ENCODE data around the gene INPP5E. TPM values are rescaled to one million over a fixed set of nuclear protein-coding genes. Genes with fewer than 3 reads are reported as not detected.
A peak's percentile ranks its signal among the peaks of the same experiment; 100 is the strongest.

INPP5E gene
- total RNA-seq, 2 experiments from 2014 or later: 13.9 to 14.8 TPM

DNA sequence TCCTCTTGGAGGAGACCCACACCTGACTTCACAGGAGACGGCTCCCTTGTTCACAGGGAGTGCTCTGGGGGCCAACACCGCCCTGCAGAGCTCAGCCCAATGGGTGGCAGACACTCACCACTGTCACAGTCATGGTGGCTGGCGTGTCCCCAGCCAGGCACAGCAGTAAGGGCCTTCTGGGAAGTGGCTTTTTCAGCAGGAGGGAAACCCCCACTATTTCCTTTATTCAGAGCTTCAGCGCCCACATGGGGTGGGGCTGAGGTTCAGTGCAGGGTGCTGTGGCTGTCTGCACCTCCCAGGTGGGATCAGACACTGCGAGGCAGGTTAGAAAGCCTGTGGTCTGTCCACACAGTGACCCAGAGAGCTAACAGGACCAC lies 36.1 kb downstream of the INPP5E start:
- peak overlapping the region; percentile 60 for H3K4me3 Mint-ChIP-seq
- intact Hi-C loops (cut with micrococcal nuclease): loop anchor here (1.0 to 5.0 kb wide), 7 partner anchors 40 to 684 kb away; partner anchors contain the start of genes CAMSAP1, DNLZ, MAN1B1 and SEC16A
- H3K27me3 Mint-ChIP-seq (ENCODE audit: low read depth): no peaks in the 10 kb centered on the region
- CTCF ChIA-PET: interaction anchor here (0.6 to 1.4 kb wide), 8 partner anchors 11 to 136 kb away, joined by 3 to 5 read pairs (median 4); no protein-coding TSS in a partner anchor
- DNase-seq: peak; percentile 90
- no peaks in the 10 kb centered on the region for H3K9me3 Mint-ChIP-seq
- H3K36me3 Mint-ChIP-seq (ENCODE audit: low read depth): peaks cover 58% of the 10 kb centered on the region
- H3K4me1 Mint-ChIP-seq (ENCODE audit: low read depth): peaks cover 72% of the 10 kb centered on the region
- H3K27ac Mint-ChIP-seq: peak overlapping the region; percentile 98

GRCh38 chr9:136402067-136402466 lies 37.6 kb downstream of the INPP5E start:
- no peaks in the 10 kb centered on the region for H3K27me3 Mint-ChIP-seq (ENCODE audit: low read depth)
- no peak for DNase-seq
- peaks cover 65% of the 10 kb centered on the region for H3K4me1 Mint-ChIP-seq (ENCODE audit: low read depth)
- intact Hi-C loops (cut with micrococcal nuclease): loop anchor here (5.0 kb wide), 4 partner anchors 285 to 685 kb away; partner anchors contain the start of genes CAMSAP1, MAN1B1 and TMEM250
- CTCF ChIA-PET: interaction anchor here (1.0 kb wide), 1 partner anchor 90 kb away, joined by 3 read pairs; no protein-coding TSS in a partner anchor
- no peaks in the 10 kb centered on the region for H3K9me3 Mint-ChIP-seq
- no peak overlapping the region for H3K4me3 Mint-ChIP-seq
- peak overlapping the region; percentile 85 for H3K27ac Mint-ChIP-seq
- peaks cover 53% of the 10 kb centered on the region for H3K36me3 Mint-ChIP-seq (ENCODE audit: low read depth)

- intact Hi-C loops (cut with micrococcal nuclease): loop anchor here (5.0 kb wide), 4 partner anchors 284 to 686 kb away; partner anchors contain the start of genes CAMSAP1, MAN1B1 and TMEM250
- H3K36me3 Mint-ChIP-seq (ENCODE audit: low read depth): peaks cover 56% of the 10 kb centered on the region
- peak overlapping the region; percentile 19 for H3K4me3 Mint-ChIP-seq
- peaks cover 63% of the 10 kb centered on the region for H3K4me1 Mint-ChIP-seq (ENCODE audit: low read depth)
- CTCF ChIA-PET: interaction anchor here (0.6 to 1.2 kb wide), 9 partner anchors 8 to 482 kb away, joined by 3 to 8 read pairs (median 3); no protein-coding TSS in a partner anchor
- H3K27me3 Mint-ChIP-seq (ENCODE audit: low read depth): no peaks in the 10 kb centered on the region
- no peak for DNase-seq
- H3K27ac Mint-ChIP-seq: peak overlapping the region; percentile 85
- H3K9me3 Mint-ChIP-seq: no peaks in the 10 kb centered on the region
Measured at GRCh38 chr9:136401173-136401922, 38.3 kb downstream of the INPP5E start.

DNA sequence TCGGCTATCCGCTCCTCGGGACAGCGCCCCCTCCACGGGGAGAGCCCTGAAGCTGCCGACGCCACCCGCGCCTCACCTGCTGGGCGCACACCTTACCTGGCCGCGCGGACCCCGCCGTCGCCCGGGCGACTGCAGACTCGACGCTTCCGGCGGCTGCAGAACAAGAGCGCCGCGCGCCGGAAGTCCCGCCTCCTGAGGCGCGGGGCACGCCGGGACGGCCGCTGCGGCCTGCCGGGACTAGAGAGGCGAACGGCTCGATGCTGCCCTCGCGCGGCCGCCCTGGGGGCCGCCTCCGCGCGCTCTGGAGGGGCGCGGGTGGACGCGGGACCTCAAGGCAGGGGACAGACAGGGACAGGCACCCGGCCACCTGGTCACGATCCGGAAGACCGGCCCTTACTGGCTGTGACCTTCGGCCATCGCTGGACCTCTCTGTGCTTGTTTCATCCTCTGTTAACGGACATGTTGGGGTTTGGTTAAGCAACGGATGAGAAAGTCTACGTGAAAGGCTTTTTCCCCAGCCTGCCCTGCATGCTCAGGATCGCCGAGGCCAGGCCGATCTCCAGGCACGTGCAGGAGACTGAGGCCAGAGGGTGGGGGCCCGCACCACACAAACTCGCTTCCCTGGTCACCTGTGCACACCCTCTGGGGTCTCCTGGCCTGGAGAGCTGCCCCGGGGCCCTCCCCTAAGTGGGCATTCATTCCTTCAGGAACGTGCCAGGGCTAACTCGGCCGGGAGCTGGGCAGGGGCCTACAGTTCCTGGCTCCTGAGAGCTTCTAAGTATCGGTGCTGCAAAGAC lies 39.4 kb downstream of the INPP5E start, which contains the start of gene SNAPC4:
TSS of gene SNAPC4 (minus strand) at position 133 of the 797 bp plus-strand sequence. CDS start 1,742 bp downstream, outside the sequence.
- intact Hi-C loops (cut with micrococcal nuclease): loop anchor here (1.0 to 5.0 kb wide), 6 partner anchors 10 to 687 kb away; partner anchors contain the start of genes CAMSAP1, ENTR1, MAN1B1 and PMPCA
- peak; percentile 85 for DNase-seq
- Mint-ChIP-seq H3K36me3 (ENCODE audit: low read depth) (peaks cover 51% of the 10 kb centered on the region), H3K4me3 (peak within 1 kb of the TSS; percentile 78), H3K9me3 (no peaks in the 10 kb centered on the region), H3K27me3 (ENCODE audit: low read depth) (no peaks in the 10 kb centered on the region), H3K27ac (peak within 1 kb of the TSS; percentile 59), H3K4me1 (ENCODE audit: low read depth) (peaks cover 57% of the 10 kb centered on the region)
- CTCF ChIA-PET: interaction anchor here (0.6 to 1.5 kb wide), 8 partner anchors 9 to 483 kb away, joined by 3 to 8 read pairs (median 3); partner anchors contain the start of gene DNLZ

DNA sequence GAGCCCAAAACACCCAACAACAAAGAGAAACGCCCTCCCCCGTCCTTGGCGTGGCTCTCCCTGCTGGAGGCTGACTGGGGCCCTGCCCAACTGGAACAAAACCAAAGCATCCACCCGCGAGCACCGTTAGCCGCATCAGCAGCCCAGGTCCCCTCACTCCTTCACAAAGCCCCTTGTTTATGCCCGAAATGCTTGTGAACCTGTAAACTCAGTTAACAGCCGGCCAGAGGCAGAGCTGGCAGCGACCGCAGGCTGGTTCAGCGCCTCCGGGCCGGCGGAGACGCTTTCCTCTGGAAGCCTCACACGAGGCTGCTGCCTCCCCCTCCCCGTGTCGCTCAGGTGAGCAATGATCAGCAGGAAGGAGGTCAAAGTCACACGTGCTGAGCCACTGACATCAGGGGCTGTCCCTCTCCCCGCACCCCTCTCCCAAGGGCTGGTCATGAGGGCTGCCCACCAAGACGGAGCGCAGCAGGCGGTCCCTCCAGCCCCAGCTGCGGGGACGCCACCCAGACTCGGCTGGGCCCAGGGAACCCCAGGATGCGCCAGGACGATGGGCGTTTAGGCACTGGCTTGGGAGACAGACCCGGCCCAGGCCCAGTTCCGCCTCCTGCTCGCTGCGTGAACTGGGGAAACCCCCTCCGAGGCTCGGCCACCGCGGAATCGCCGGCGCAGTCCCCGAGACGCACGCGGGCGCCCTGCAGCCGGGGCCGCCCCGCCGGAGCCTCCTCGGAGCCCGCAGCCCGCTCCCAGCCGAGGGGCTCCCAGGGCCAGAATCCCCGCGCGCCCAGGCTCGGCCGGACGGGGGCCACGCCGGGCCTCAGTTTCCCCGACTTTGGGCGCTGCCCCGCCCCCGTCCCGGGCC lies 40.2 kb downstream of the INPP5E start:
- Mint-ChIP-seq H3K27ac (peak overlapping the region; percentile 43), H3K9me3 (no peaks in the 10 kb centered on the region), H3K27me3 (ENCODE audit: low read depth) (no peaks in the 10 kb centered on the region), H3K36me3 (ENCODE audit: low read depth) (peaks cover 48% of the 10 kb centered on the region), H3K4me1 (ENCODE audit: low read depth) (peaks cover 48% of the 10 kb centered on the region), H3K4me3 (peak overlapping the region; percentile 78)
- CTCF ChIA-PET: interaction anchor here (0.7 to 1.5 kb wide), 2 partner anchors 10 to 36 kb away, joined by 3 read pairs; partner anchors contain the start of gene DNLZ
- DNase-seq: peak; percentile 58
- intact Hi-C loops (cut with micrococcal nuclease): loop anchor here (1.0 to 5.0 kb wide), 6 partner anchors 11 to 688 kb away; partner anchors contain the start of genes CAMSAP1, ENTR1, MAN1B1 and PMPCA

DNA sequence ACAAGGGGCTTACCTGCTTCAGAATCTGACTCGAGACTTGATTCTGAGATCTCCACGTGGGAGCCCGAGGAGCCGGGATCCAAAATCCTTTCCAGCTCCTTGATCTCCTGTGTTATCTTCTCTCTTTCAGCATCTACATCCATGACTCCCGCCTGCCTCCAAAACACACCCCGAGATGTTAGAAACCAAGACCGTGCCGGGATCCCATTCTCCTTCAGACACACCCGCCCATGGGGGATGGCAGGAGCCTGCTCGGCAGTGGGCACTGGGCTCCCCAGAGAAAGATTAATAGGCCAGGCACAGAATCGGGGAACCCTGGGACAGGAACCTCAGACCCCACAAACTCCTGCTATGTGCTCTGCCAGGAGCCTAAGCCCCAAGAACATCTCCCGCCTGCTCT lies 41.4 kb downstream of the INPP5E start:
- Mint-ChIP-seq H3K36me3 (ENCODE audit: low read depth) (peaks cover 42% of the 10 kb centered on the region), H3K27me3 (ENCODE audit: low read depth) (no peaks in the 10 kb centered on the region), H3K27ac (peak overlapping the region; percentile 41), H3K9me3 (no peaks in the 10 kb centered on the region), H3K4me3 (peak overlapping the region; percentile 78), H3K4me1 (ENCODE audit: low read depth) (peaks cover 37% of the 10 kb centered on the region)
- CTCF ChIA-PET: interaction anchor here (0.6 to 1.1 kb wide), 3 partner anchors 9 to 29 kb away, joined by 3 read pairs; no protein-coding TSS in a partner anchor
- intact Hi-C loops (cut with micrococcal nuclease): no loop called here
- DNase-seq: no peak

- Mint-ChIP-seq H3K4me1 (ENCODE audit: low read depth) (peaks cover 35% of the 10 kb centered on the region), H3K4me3 (no peak overlapping the region), H3K27ac (no peak overlapping the region), H3K27me3 (ENCODE audit: low read depth) (no peaks in the 10 kb centered on the region), H3K9me3 (no peaks in the 10 kb centered on the region), H3K36me3 (ENCODE audit: low read depth) (peaks cover 41% of the 10 kb centered on the region)
- DNase-seq: no peak
- CTCF ChIA-PET: interaction anchor here (1.0 to 1.1 kb wide), 2 partner anchors 9 to 12 kb away, joined by 3 read pairs; no protein-coding TSS in a partner anchor
- intact Hi-C loops (cut with micrococcal nuclease): no loop called here
Measured at GRCh38 chr9:136397643-136398042, 42.0 kb downstream of the INPP5E start.

DNA sequence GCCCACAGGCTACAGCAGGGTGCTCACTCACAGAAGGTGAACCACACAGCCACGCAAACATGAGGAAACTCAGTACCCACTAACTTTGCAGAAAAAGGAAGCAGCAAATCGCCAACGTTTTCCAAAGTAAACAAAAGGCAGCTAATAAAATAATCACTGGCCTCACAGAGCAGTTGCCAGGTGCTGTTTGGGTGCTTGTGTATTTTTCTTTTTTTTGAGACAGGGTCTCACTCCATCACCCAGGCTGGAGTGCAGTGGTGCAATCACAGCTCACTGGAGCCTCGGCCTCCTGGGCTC lies 43.5 kb downstream of the INPP5E start:
- Mint-ChIP-seq H3K27me3 (ENCODE audit: low read depth) (no peaks in the 10 kb centered on the region), H3K9me3 (no peaks in the 10 kb centered on the region), H3K4me3 (no peak overlapping the region), H3K4me1 (ENCODE audit: low read depth) (peaks cover 25% of the 10 kb centered on the region), H3K27ac (no peak overlapping the region), H3K36me3 (ENCODE audit: low read depth) (peaks cover 34% of the 10 kb centered on the region)
- no peak for DNase-seq
- CTCF ChIA-PET: interaction anchor here (1.4 kb wide), 1 partner anchor 15 kb away, joined by 5 read pairs; no protein-coding TSS in a partner anchor
- intact Hi-C loops (cut with micrococcal nuclease): no loop called here

- CTCF ChIA-PET: interaction anchor here (1.4 kb wide), 1 partner anchor 15 kb away, joined by 5 read pairs; no protein-coding TSS in a partner anchor
Measured at GRCh38 chr9:136395345-136396218, 44.1 kb downstream of the INPP5E start.

DNA sequence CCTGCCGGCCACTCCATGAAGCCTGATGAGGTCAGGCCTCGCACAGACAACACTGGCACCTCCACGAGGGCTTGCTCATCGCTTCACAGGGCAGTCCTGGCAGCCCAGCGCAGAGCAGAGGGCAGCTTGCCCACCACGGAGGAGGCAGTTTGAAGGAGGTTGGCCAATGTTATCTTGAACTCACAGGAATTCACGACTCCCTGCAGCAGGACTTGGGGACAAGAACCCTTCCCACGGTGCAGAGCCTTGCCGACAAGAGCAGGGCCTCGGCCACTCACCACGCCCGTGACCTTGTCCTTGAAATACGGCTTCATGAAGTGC lies 44.7 kb downstream of the INPP5E start:
- H3K4me3 Mint-ChIP-seq: no peak overlapping the region
- CTCF ChIA-PET: no interaction called here
- peak overlapping the region; percentile 30 for H3K27ac Mint-ChIP-seq
- peaks cover 35% of the 10 kb centered on the region for H3K36me3 Mint-ChIP-seq (ENCODE audit: low read depth)
- H3K27me3 Mint-ChIP-seq (ENCODE audit: low read depth): no peaks in the 10 kb centered on the region
- intact Hi-C loops (cut with micrococcal nuclease): no loop called here
- no peaks in the 10 kb centered on the region for H3K9me3 Mint-ChIP-seq
- no peak for DNase-seq
- H3K4me1 Mint-ChIP-seq (ENCODE audit: low read depth): peaks cover 18% of the 10 kb centered on the region

More at GRCh38 chr9:136395345-136396218, 44.1 kb downstream of the INPP5E start:
- Mint-ChIP-seq H3K4me1 (ENCODE audit: low read depth) (peaks cover 19% of the 10 kb centered on the region), H3K27me3 (ENCODE audit: low read depth) (no peaks in the 10 kb centered on the region), H3K36me3 (ENCODE audit: low read depth) (peaks cover 35% of the 10 kb centered on the region), H3K27ac (no peak overlapping the region), H3K4me3 (no peak overlapping the region), H3K9me3 (no peaks in the 10 kb centered on the region)
- no peak for DNase-seq
- intact Hi-C loops (cut with micrococcal nuclease): no loop called here
